ACHN (cell line): ENCODE results near the gene TMPRSS11E.
"Not testable (repeated sequence)": the region's sequence is repeated elsewhere in the genome, so short reads cannot be mapped to it uniquely, and the experiment has no call there.

Experiments used
- DNase-seq: peaks from one replicate; pipeline ENCODE4 v3.0.0-alpha.2; 2015
- in situ Hi-C: cut with HindIII; loops from 2 replicates; pipeline ENCODE4 v1.10.0; 2017; ENCODE audit warnings: low sequenced_read_pairs, low pct_ligation_motif_present, low pct_unique_long_range_greater_than_20kb

TMPRSS11E gene

DNA sequence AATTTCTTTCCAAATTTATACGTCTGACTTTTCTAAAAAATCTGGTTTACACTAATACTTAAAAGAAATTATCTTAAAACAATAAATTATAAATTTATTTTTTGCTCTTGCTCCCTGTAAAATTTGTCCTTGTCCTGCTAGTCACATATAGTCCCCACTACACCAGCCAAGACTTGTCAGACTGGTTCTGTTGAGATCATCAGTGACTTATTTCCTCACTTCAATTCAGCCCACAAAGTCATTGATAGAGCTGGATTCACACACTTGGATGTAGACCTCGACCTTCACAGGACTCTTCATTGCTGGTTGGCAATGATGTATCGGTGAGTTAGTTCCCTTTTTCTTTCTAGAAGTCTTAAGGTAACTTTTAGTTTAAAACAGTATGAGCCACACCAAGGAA, at the start of gene TMPRSS11E:
TMPRSS11E (plus strand) TSS at position 263 of the 400 bp plus-strand sequence; CDS start at position 313, 50 bp downstream.
- in situ Hi-C loops, result no loop called here
- no peak for DNase-seq

GRCh38 chr4:68399306-68399705, 48.0 kb upstream of the TMPRSS11E start:
- in situ Hi-C loops, result no loop called here
- DNase-seq, result no peak

- in situ Hi-C loops, result no loop called here
- no peak for DNase-seq
These were observed 46.0 kb upstream of the TMPRSS11E start for GRCh38 chr4:68401231-68401630.

DNA sequence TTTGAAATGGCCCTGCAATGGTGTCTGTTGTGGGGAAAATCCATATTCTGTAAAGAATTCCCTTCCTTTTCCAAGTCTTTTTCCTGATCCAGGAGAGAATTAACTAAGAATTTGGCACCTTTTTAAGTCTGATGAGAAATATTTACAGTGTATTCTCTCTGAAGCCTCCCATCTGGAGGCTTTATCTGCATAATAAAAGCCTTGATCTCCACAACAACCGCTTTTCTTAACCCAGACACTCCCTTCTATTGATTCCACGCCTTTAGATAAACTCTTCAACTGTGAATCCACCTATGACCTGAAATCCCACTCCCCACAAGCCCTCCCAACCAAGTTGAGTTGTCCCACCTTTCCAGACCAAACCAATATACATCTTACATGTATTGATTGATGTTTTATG, 43.1 kb upstream of the TMPRSS11E start:
- no peak for DNase-seq
- in situ Hi-C loops, result no loop called here

DNA sequence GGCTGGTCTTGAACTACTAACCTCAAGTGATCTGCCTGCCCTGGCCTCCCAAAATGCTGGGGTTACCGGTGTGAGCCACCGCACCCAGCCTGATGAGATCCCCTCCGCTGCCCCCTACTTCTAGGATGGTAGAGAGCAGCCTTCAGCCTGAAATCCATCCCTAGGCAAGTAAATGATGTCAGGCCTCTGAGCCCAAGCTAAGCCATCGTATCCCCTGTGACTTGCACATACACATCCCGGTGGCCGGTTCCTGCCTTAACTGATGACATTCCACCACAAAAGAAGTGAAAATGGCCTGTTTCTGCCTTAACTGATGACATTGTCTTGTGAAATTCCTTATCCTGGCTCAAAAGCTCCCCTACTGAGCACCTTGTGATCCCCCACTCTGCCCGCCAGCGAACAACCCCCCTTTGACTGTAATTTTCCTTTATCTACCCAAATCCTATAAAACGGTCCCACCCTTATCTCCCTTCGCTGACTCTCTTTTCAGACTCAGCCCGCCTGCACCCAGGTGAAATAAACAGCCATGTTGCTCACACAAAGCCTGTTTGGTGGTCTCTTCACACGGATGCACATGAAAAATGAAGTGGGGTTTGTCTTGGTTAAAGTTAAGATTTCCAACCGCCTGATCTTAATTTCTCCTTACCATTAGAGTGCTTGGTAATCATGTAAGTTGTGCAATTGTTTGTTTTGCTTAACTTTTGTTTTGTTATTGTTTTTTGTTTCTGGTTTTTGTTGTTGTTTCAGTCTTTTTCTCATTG, 41.4 kb upstream of the TMPRSS11E start:
- DNase-seq, in situ Hi-C loops: not testable (repeated sequence)

DNA sequence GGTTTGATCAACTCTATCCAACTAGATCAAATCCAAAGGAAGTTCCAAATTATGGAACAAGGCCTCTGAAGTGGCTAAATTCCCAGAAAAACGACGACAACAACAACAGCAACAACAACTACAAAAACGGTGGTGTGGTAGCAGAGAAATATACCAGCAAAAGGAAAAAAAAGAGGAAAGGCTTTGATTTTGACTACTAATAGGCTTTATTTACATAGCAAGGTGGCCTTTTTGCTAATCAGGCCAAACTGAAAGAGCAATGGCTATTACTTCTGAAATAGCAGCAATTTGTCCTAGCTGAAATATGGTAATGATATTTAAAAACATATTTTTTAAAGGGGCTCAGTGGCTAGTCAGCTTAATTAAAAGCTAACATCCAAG, 40.8 kb upstream of the TMPRSS11E start:
- DNase-seq, result no peak
- in situ Hi-C loops, result no loop called here

DNA sequence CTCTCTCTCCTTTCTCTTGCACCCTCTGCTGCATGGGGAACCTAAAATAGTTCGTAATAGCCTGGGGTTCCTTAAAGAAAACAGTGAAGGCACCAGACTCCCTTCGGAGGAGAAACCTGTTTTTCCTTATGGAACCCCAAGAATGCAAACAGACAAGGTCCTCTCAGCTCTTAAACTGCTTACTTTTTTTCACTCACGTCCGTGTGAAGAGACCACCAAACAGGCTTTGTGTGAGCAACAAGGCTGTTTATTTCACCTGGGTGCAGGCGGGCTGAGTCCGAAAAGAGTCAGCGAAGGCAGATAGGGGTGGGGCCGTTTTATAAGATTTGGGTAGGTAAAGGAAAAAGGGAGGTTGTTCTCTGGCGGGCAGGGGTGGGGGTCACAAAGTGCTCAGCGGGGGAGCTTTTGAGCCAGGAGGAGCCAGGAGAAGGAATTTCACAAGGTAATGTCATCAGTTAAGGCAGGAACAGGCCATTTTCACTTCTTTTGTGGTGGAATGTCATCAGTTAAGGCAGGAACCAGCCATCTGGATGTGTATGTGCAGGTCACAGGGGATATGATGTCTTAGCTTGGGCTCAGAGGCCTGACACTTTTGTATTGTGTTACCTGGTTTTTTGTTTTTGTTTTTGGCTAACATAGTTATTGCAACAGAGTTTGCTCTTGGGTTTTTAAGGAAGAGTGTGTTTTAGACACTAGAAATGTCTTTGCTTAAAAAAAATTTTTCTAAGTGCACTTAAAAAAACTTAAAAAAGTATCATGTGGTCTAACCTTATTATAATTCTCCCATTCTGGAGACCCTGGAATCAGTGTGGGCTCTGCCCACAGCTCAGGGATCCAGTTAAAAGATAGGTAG, 40.0 kb upstream of the TMPRSS11E start:
- DNase-seq, in situ Hi-C loops: not testable (repeated sequence)

DNA sequence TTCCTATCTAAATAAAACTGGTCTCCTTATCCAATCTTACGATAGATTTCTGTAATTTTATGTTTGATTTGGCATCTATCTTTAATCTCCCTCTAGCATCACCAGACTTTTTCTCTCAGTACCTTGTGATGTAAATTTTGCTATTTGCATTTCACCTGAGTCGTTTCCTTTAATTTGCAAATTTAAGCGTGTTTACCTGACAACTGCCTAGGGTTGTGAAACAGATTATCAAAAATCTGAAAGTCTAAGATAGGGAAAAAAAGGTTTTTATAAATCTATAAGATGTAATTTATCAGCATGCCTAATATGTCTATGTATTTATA, 39.4 kb upstream of the TMPRSS11E start:
- DNase-seq, result no peak
- in situ Hi-C loops, result no loop called here

DNA sequence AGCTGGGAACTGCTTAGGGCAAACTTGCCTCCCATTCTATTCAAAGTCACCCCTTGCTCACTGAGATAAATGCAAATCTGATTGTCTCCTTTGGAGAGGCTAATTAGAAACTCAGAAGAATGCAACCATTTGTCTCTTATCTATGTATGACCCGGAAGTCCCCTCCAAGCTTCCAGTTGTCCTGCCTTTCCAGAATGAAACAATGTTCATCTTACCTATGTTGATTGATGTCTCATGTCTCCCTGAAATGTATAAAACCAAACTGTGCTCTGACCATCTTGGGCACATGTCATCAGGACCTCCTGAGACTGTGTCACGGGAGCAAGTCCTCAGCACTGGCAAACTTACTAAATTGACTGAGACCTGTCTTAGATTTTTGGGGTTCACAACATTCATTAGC, 37.1 kb upstream of the TMPRSS11E start:
- in situ Hi-C loops, result no loop called here
- no peak for DNase-seq

DNA sequence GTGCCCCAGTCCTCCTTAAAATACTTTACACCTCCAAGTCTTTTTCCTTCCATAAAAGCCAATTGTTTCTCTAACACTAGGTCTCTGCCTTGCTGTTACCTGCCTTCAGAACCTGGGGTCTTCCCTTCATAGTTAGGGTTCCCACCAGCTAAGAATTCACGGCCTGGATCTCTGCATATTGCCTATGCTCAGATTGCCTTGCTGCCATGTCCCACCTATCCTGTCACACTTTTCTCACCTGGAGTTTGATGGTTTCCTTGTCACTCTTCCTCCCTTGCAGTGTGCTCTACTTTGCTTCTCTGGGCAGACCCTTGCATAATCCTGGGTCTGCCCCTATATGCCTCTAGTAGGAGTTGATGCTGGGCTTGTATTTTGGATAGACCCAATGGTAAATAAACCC, 36.6 kb upstream of the TMPRSS11E start:
- in situ Hi-C loops, result no loop called here
- DNase-seq, result no peak

- DNase-seq, in situ Hi-C loops: not testable (repeated sequence)
These were observed 35.2 kb upstream of the TMPRSS11E start for GRCh38 chr4:68412031-68412430.

DNA sequence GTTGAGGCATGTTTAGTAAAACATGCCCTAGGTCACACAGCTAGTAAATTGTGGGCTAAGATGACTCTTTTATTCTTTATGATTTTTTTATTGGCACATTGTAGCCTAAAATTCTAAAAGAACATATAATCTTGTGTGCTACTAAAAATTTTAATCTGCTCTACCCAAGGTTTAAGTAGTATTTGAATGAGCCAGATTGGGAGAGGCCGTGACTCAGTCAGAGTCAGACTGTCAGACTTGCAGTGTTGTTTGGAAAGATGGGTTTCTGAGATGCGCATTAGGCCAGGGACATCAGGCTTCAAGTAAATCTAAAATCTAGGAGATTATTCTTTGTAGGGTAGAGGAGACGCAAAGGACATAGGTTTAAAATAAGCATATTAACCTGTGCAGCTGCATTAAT, 30.7 kb upstream of the TMPRSS11E start:
- in situ Hi-C loops, result no loop called here

GRCh38 chr4:68426516-68426915, 20.7 kb upstream of the TMPRSS11E start:
- DNase-seq, result no peak

More for the DNA sequence above, 30.7 kb upstream of the TMPRSS11E start:
- no peak for DNase-seq

DNA sequence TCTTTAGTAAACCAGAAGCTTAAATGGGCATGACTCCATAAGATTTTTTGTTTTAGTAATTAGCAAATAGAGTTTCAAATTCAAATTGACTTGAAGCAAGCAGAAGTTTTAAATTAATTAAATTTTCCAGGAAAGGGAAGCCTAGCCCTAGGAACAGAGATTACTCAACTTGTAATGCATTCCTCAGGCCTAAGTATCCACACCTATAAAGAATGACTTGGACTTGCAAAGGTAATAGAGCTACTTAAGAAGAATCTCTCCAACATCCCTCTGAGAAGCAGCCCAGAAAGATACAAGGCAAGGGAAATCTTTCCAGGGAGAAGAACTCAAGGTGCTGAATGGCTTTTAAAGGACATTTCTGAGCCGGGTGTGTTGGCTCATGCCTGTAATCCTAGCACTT, 16.9 kb upstream of the TMPRSS11E start:
- DNase-seq, result no peak
- in situ Hi-C loops, result no loop called here

More at GRCh38 chr4:68426516-68426915, 20.7 kb upstream of the TMPRSS11E start:
- in situ Hi-C loops, result no loop called here

DNA sequence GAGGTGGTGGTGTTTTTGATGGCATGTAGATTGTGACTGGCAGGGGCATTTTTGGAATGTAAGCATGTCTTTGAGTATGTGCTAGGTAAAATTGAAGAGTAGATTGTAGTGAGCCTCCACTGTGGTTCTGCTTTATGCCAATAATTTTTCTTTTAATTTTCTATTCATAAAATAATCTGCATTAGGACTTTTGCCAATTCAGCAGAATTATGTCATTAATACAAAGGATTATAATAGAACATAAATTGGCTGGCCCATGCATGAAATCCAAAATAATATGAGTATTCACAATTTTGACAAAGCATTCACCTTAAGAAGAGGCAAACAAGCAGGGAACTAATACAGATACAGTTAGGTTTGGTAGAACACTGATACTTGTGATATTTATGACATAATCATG, 14.9 kb upstream of the TMPRSS11E start:
- in situ Hi-C loops, result no loop called here
- no peak for DNase-seq

DNA sequence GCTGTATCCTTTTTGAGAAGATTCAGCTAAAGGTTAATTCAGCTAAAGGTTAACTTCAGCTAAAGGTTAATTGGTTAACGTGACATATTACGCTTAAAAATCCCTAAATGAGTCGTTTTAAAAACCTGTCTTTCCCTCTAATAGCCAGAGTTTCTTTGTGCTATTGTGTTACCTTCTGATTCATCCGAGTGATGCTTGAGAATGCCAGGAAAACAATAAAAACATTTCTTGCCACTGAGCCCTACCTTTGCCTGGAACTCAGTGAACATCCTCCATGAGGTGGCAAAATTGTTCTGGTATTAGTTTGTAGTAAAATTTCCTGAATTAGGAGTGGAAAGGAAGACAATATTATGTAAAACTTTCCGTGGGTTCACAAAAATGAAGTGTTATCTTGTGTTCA, 13.7 kb upstream of the TMPRSS11E start:
- in situ Hi-C loops, result no loop called here
- DNase-seq, result no peak

GRCh38 chr4:68434277-68434676, 13.0 kb upstream of the TMPRSS11E start:
- in situ Hi-C loops, result no loop called here
- DNase-seq, result no peak

DNA sequence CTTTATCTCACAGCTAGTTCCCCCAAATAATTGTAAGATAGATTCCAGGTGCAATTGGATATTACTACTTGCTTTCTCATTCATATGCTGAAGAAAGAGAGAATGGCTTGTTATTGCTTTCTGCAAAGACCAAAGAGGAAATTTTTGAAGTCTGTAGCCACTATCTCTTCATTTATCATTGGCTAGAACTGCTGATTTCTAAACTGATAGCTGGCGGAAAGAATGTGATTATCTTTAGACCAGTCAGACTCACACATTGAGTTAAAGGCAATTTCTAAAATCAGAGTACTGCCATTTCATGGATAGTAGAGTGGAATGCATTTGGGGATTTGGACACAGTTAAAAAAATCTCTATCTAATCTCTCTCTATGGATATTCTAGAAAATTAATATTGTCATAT, 12.4 kb upstream of the TMPRSS11E start:
- in situ Hi-C loops, result no loop called here
- DNase-seq, result no peak

GRCh38 chr4:68445111-68445510, 2.2 kb upstream of the TMPRSS11E start:
- no peak for DNase-seq
- in situ Hi-C loops, result no loop called here
